Epidermal melanocyte (primary cell): ENCODE measurements around the gene NTSR2.
"Not testable (repeated sequence)": the region's sequence is repeated elsewhere in the genome, so short reads cannot be mapped to it uniquely, and the experiment has no call there.

ENCODE experiments used
- DNase-seq: peaks from one replicate; pipeline ENCODE4 v3.0.0; 2011; ENCODE audit warnings: low spot score; ENCODE audit not compliant: insufficient read length

Gene NTSR2

GRCh38 chr2:11679486-11680181, 9.6 kb upstream of the NTSR2 start:
- DNase-seq: no peak

DNA sequence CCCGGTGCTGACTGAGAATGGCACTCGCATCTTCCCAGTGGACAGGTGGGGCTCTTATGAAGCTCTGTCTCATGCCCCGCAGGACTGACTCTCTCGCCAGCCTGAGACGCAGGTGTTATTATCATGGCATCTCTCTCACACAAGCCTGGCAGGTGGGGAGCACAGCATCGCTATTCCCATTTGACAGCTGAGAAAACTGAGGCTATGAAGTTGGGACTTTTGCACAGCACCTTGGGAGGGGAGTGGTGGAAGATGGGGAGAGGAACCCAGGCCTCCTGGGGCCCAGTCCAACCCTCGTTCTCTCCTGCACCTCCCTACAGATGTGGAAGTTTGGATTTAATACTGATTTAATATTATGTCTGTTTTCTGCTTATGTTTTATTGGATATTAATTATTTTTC, 9.0 kb upstream of the NTSR2 start:
- DNase-seq: no peak

GRCh38 chr2:11678306-11678960, 8.4 kb upstream of the NTSR2 start:
- DNase-seq: no peak

GRCh38 chr2:11677136-11678055, 7.4 kb upstream of the NTSR2 start:
- DNase-seq: no peak

- no peak for DNase-seq
These were observed 6.6 kb upstream of the NTSR2 start for GRCh38 chr2:11676640-11677039.

- no peak for DNase-seq
These were observed 5.6 kb upstream of the NTSR2 start for GRCh38 chr2:11675423-11676112.

GRCh38 chr2:11674983-11675382, 5.0 kb upstream of the NTSR2 start:
- no peak for DNase-seq

- DNase-seq: no peak
These were observed 2.4 kb upstream of the NTSR2 start for GRCh38 chr2:11672407-11672806.

DNA sequence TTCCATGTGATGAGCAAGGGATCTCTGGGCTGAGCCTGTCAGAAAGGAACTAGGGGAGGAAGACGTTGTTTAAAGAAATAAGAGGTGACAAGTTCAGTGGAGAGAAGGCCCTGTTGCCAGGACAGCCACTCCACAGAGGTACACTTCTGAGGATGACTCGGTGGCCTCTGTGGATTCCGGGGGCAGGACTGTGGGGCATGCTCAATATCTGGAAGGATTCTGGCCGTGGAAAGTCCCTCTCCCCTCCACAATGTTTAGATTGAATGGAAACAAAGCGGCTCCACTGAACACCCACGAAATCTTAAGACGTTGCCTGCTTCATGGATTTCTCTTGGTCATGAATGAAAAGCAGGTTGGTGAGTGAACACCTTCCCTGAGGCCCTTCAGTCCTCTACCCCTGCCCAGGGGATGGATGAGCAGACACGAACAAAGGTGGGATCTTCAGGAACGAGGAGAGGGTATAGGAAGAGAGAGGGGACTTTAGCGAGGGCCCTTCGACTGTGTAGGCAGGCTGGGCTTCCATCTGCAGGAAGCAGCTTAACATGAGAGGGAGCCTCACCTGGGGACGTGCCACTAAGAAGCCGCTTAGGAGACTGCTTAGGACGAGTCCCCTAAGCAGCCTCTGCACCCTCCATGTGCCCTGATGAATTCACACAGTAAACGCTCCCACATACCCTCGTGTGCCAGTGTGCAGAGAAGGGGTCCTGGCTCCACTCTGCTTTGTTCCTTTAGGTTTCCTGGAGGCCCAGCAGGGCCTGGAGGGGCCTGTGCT, 1.9 kb downstream of the NTSR2 start:
- no peak for DNase-seq

GRCh38 chr2:11667194-11667593, 2.8 kb downstream of the NTSR2 start:
- DNase-seq: no peak

DNA sequence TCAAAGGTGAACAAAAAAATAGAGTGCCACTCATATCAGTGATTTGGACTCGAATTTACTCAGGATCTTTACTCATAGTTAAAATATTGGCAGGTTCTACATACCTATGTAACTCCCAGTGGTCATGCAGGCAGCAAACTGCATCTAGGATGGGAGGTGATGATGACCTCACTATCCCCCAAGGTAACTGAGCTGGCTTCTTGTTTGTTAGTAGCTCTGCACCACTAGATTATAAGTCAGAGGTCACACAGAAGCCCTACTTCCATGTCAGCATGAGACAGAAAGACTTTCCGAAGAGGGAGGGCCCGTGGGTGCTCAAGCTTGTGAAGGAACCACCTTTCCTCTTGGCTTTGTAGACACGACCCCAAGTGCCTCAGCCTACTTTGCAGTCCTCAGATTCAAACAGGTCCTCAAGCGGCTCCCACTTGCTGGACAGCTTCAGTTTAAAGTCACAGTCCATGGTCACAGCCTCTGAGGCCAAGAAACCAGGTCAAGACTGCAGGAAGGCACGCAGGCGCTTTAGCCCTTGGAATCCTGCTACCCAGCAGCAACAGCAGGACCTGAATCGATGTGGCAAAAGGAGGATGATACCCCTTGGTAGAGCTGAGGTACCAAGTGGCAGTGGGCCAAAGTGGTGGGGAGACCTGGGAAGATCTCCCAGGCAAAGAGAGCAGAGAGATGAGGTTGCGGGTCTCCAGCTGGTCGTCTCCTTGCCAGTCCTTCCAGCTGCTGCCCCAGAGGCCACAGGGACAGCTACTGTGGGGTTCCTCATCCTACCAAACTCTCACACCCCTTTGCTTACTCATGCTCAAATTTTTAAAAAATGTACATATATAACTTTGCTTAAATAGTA, 4.3 kb downstream of the NTSR2 start:
- DNase-seq: no peak

DNA sequence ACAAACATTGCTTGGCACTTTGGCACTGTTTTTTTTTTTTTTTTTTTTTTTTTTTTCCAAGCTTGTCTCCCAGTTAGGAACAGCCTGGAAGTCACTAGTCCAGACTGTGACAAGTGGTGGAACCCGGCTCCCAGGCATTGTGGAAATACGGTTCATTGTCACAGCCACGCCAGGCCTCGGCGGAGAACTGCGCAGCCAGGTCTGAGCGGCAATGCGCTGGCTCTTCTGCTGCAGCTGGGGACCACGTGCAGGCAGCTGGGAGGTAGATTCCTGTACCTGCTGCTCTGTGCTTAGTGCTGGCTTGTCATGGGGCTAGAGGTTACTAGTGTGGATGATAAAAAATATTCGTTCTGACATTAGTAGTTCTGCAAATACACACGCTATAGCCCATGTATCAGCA, 5.0 kb downstream of the NTSR2 start:
- no peak for DNase-seq

DNA sequence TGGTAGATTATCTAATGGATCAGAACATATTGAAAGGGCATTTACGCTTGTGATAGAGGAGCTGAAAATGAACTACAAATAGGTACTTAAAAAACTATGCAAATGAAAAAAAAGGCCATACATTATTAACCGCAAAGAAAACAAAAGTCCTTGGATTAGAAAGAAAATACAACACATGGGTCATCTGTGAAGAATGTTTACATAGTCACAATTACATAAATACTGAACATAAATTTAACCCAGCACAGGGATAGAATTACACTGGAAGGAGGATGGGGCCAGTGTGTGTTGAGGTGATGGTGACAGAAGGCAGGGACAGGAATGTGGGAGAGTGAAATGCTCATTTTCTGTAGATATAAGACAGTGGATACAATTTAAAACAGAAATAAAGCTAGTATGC, 6.6 kb downstream of the NTSR2 start:
- DNase-seq: no peak

DNA sequence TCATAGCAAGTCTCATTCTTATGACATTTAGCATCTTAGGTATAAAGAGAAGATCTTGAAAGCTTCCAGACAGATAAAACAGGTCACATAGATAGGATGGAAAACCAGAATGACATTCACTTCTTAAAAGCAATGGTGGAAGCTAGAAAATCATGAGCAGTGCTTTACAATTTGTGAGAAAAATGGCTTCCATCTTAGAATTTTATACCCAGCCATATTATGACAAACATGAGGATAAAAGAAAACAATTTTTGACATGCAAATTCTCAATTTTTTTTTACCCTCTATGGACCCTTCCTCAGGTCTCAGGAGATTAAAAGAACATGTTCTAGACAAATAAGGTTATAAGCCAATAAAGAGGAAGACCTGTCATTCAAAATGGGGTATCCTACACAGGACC, 7.1 kb downstream of the NTSR2 start:
- no peak for DNase-seq

GRCh38 chr2:11661891-11662435, 8.0 kb downstream of the NTSR2 start:
- DNase-seq: no peak

DNA sequence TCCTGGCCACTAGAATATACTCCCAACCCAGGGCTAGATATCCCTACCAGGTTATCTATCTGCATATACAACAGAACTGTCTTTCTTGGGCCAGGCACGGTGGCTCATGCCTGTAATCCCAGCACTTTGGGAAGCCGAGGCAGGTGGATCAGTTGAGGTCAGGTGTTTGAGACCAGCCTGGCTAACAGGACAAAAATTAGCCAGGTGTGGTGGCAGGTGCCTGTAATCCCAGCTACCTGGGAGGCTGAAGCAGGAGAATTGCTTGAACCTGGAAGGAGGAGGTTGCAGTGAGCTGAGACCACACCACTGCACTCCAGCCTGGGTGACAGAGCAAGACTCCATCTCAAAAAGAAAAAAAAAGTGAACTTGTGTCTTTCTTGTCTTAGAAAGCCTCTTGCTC, 9.6 kb downstream of the NTSR2 start:
- DNase-seq: not testable (repeated sequence)

GRCh38 chr2:11659851-11660250, 10.1 kb downstream of the NTSR2 start:
- no peak for DNase-seq

DNA sequence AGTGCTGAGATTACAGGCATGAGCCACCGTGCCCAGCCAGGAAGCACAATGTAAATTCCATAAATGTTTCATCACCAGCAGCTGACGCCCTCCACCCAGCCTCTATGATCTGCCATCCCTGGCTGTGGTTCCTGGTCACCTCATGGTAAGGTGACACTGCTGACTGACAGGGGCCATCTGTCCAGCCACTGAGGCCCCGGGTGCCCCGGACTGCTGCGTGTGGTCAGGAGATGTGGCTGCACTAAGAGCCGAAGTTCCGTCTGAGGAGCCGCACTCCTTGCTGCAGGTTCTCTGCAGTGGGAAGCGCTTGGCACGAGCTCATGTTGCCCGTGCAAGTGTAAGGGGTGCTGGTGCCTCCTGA, 10.9 kb downstream of the NTSR2 start:
- no peak for DNase-seq

GRCh38 chr2:11658208-11659114, 11.5 kb downstream of the NTSR2 start:
- no peak for DNase-seq
